GM18873 (cell line): ENCODE data around the gene TMEM232.

ENCODE experiments used
- ATAC-seq: cut with Tn5 transposase; IDR thresholded peaks from one replicate; pipeline ENCODE4 v1.9.1; 2021; ENCODE audit warnings: mild to moderate bottlenecking, moderate library complexity, moderate number of reproducible peaks; ENCODE audit not compliant: unreplicated experiment, low FRiP score

The TMEM232 gene

GRCh38 chr5:110638970-110639902, 87.2 kb downstream of the TMEM232 start:
- no peak for ATAC-seq

GRCh38 chr5:110634475-110634874, 92.0 kb downstream of the TMEM232 start:
- ATAC-seq: no peak

GRCh38 chr5:110631236-110631635, 95.2 kb downstream of the TMEM232 start:
- ATAC-seq: no peak

GRCh38 chr5:110630350-110630749, 96.1 kb downstream of the TMEM232 start:
- no peak for ATAC-seq

- no peak for ATAC-seq
These were observed 101.0 kb downstream of the TMEM232 start for GRCh38 chr5:110625376-110625999.

- ATAC-seq: no peak
These were observed 102.6 kb downstream of the TMEM232 start for GRCh38 chr5:110623874-110624273.

- no peak for ATAC-seq
These were observed 107.5 kb downstream of the TMEM232 start for GRCh38 chr5:110618941-110619340.

- ATAC-seq: no peak
These were observed 110.5 kb downstream of the TMEM232 start for GRCh38 chr5:110616009-110616408.

GRCh38 chr5:110612794-110613247, 113.7 kb downstream of the TMEM232 start:
- ATAC-seq: no peak

GRCh38 chr5:110611817-110612216, 114.7 kb downstream of the TMEM232 start:
- ATAC-seq: no peak

- ATAC-seq: no peak
These were observed 131.6 kb downstream of the TMEM232 start for GRCh38 chr5:110594866-110595265.

- no peak for ATAC-seq
These were observed 136.3 kb downstream of the TMEM232 start for GRCh38 chr5:110590187-110590586.

GRCh38 chr5:110588286-110588980, 138.0 kb downstream of the TMEM232 start:
- ATAC-seq: no peak

GRCh38 chr5:110580625-110581024, 145.8 kb downstream of the TMEM232 start:
- ATAC-seq: no peak

GRCh38 chr5:110572729-110573128, 153.7 kb downstream of the TMEM232 start:
- ATAC-seq: no peak

- ATAC-seq: no peak
These were observed 164.3 kb downstream of the TMEM232 start for GRCh38 chr5:110562191-110562590.

GRCh38 chr5:110561510-110561909, 165.0 kb downstream of the TMEM232 start:
- no peak for ATAC-seq

- ATAC-seq: no peak
These were observed 177.2 kb downstream of the TMEM232 start for GRCh38 chr5:110549301-110549700.

- ATAC-seq: no peak
These were observed 178.3 kb downstream of the TMEM232 start for GRCh38 chr5:110548171-110548570.

- no peak for ATAC-seq
These were observed 179.0 kb downstream of the TMEM232 start for GRCh38 chr5:110547495-110547894.

- no peak for ATAC-seq
These were observed 180.8 kb downstream of the TMEM232 start for GRCh38 chr5:110545716-110546115.
